Activated CD4-positive, alpha-beta T cell treated with anti-CD3 and anti-CD28 coated beads for 1 hour (primary cell): Measurements from ENCODE around the gene PCED1A.
"Not testable (repeated sequence)": the region's sequence is repeated elsewhere in the genome, so short reads cannot be mapped to it uniquely, and the experiment has no call there.

Source experiments
- DNase-seq: peaks from one replicate; pipeline ENCODE4 v3.0.0-alpha.2; 2020

PCED1A gene

DNA sequence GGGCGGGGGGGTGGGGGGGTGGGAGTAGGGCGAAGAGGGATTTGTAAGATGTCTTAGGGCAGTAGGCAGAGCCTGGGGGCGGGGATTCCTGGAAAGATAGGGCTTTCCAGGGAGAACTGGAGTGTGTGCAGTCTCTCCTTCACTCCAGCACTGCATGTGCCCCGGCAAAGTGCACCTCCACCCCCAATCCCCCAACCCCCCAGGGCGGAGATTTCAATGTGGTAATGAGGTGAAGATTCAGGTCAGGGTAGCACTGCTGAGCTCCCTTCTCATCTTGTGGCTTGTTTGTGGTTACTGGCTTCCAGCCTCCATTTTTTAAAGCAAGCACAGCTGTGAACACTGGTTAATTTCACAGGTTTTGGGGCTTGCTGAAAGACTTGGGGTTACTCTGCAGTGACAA is 18.4 kb downstream of the PCED1A start:
- DNase-seq, result no peak

- no peak for DNase-seq
Observed at GRCh38 chr20:2820896-2821869, 19.3 kb downstream of the PCED1A start.

GRCh38 chr20:2820084-2820895 is 20.2 kb downstream of the PCED1A start:
- no peak for DNase-seq

GRCh38 chr20:2817891-2818595 is 22.4 kb downstream of the PCED1A start:
- no peak for DNase-seq

- no peak for DNase-seq
Observed at GRCh38 chr20:2817341-2817726, 23.1 kb downstream of the PCED1A start.

DNA sequence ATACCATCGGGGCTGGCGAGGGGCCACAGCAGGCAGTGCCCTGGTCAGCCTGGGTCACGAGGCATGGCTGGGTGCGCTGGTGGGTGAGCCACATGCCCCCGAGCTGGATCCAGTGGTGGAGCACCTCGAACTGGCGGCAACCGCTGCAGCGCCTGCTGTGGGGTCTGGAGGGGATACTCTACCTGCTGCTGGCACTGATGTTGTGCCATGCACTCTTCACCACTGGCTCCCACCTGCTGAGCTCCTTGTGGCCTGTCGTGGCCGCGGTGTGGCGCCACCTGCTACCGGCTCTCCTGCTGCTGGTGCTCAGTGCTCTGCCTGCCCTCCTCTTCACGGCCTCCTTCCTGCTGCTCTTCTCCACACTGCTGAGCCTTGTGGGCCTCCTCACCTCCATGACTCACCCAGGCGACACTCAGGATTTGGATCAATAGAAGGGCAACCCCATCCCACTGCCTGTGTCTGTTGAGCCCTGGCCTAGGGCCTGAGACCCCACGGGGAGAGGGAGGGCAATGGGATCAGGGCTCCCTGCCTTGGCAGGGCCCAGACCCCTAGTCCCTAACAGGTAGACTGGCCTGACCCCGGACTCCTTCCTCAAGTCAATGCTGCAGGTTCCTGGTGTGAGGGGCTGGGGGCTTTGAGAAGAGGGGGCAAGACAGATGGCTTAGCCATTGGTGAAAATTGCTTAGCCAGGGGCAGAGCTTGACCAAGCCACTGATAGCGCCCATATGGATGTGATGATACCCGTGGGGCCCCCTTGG is 23.7 kb downstream of the PCED1A start:
- no peak for DNase-seq

- no peak for DNase-seq
Observed at GRCh38 chr20:2816030-2816582, 24.3 kb downstream of the PCED1A start, which contains the start of gene TMEM239. TSS of gene TMEM239 (plus strand) at chr20:2816364. CDS start at chr20:2816555, 191 bp downstream.

DNA sequence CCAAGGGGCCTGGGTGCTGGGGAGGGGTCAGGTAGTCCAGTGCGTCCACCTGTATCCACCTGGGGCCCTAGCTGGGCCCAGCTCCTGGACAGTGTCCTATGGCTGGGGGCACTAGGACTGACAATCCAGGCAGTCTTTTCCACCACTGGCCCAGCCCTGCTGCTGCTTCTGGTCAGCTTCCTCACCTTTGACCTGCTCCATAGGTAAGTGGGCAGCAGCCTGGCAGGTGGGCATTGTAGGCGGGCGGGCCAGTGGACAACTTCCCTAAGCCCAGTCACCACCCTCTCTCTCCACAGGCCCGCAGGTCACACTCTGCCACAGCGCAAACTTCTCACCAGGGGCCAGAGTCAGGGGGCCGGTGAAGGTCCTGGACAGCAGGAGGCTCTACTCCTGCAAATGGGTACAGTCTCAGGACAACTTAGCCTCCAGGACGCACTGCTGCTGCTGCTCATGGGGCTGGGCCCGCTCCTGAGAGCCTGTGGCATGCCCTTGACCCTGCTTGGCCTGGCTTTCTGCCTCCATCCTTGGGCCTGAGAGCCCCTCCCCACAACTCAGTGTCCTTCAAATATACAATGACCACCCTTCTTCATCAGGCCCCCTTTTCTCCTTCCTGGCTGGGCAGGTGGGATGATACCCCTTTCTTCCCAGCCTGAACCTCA is 25.1 kb downstream of the PCED1A start:
- DNase-seq, result no peak

DNA sequence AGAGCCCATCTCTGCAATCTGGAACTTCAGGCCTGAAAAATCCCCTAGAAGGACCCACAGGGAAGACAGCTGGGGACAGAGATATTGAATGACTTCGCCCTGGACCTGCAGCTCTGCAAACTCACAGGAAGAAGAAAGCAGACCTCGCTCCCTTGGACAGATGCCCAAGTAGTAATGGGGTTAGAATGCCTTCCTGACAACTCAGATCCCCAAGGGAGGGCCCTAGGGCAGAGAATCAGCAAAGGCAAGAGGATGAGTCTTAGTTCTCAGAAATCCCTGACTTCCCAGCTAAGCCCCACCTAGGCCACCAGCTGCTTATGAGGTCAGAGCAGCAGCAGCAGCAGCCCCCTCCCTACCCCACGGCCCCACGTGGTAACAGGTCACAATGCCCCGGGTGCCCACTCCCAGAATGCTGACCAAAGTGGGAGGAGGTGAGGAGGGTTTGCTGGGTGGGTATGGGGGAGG is 25.8 kb downstream of the PCED1A start, which contains the start of gene C20orf141:
Gene C20orf141, plus strand, starts transcription at position 401 of the 465 bp plus-strand sequence. CDS start 198 bp downstream, outside the sequence.
- DNase-seq, result no peak

GRCh38 chr20:2814076-2814475 is 26.4 kb downstream of the PCED1A start:
- DNase-seq, result no peak

DNA sequence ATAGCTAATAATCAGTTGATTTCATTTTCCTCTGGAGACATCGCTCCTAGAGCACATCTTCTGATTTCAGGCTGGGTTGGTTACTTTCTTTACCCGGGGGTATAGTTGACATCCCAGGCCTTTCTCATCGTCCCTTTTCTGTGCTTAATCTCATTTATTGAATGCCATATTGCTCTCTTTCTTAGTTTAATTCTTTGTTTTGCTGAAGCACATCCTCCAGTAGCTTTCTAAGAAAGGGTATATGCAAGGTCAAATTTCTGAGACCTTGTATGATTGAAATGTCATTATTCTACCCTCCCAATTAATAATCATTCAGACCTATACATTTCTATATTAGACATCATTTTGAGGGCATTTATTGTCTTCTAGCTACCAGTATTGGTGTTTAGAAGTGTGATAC is 28.3 kb downstream of the PCED1A start:
- DNase-seq, result no peak

GRCh38 chr20:2809690-2810089 is 30.8 kb downstream of the PCED1A start:
- no peak for DNase-seq

DNA sequence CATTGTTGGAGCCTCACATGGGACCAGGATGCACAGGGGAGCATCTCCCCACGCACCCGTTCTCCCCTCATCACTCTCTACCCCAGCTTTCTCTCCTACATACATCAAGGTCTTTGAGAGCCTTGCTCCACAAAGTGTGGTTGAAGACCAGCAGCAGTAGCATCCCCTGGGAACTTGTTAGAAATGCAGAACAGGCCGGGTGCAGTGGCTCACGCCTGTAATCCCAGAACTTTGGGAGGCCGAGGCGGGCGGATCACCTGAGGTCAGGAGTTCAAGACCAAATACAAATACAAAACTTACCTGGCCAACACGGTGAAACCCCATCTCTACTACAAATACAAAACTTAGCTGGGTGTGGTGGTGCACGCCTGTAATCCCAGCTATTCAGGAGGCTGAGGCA is 32.5 kb downstream of the PCED1A start:
- DNase-seq, result not testable (repeated sequence)

DNA sequence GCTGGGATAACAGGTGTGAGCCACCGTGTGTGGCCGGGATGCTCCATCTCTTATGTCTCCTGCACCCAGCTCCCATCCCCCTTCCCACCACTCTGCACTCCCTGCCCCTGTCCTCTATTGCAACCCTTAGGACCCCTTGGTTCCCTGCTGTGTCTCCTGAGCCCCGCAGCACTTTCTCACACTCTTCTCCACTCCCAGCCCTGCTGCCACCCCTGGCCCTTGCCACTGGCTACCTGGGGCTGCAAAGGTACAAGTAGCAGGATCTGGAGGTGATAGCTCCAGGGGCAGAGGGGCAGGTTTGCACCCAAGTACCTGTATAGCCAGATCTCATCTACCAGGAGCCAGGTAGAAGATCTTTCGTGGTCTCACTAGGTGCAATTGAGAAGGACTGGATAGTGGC is 33.4 kb downstream of the PCED1A start:
- DNase-seq, result no peak

- no peak for DNase-seq
Observed at GRCh38 chr20:2806351-2806701, 34.1 kb downstream of the PCED1A start.

DNA sequence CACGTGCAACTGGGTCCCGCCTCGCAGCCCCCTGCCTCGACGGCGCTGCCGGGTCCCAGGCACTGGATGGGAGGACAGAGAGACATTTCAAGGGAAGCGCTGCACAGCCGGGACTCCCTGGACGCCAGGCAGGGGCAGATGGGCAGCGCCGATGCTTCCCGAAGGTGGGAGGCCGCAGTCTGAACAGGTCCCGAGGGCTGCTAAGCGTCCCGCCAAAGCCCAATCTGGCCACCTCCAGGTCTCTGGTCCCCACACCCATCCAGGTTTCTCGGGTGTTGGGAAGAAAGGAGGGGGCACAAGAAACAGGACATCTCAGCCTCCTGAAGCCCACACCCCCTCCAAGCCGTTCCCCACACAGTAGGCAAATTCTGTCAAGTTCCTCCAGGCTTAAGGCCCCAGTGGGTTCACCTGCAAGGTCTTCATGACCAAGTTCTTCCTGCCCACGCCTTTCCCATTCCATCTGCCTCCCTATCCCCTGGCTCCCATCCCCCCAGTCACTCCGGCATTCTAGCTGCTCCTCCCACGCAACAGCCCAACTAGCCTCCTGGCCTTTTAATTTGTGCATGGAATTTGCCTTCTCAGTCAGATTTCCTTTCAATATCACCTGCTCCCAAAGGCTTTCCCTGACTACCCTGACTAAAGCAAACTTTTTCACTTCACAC is 34.6 kb downstream of the PCED1A start:
- DNase-seq, result no peak

- no peak for DNase-seq
Observed at GRCh38 chr20:2804852-2805688, 35.4 kb downstream of the PCED1A start.

DNA sequence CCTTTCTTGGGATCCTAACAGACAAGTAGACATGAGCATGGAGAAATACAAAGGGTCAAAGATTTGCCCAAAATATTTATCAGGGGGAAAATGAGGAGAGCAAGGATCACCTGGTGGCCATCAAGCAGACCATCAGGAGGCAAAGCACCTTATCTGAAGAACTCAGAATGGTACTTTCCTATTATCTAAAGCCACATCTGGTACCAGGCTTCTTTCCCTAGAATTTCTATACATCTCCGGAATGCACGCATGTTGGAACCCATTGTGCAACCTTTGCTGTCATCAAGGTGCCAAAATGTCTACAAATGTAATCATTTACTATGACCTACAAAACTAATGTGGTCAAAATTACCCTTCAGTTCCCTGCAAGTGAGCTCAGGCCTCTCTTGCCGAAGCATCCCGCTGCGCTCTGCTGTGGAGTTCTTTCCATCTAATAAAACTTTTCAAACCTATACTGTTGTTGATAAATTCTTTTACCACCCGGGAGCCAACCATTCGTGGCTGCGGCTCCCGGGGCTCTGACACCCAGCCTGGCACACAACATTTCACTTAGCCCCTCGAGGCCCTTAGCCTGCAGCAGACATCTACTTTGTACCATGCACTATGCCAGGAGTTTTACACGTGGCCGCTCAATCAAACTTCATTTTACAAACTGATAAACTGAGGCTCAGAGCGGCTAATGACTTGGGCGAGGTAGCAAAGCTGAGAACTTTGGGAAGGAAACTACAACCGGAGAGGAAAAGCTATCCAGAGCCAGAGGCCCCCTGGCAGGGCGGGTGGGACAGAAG is 36.2 kb downstream of the PCED1A start:
- DNase-seq, result no peak

DNA sequence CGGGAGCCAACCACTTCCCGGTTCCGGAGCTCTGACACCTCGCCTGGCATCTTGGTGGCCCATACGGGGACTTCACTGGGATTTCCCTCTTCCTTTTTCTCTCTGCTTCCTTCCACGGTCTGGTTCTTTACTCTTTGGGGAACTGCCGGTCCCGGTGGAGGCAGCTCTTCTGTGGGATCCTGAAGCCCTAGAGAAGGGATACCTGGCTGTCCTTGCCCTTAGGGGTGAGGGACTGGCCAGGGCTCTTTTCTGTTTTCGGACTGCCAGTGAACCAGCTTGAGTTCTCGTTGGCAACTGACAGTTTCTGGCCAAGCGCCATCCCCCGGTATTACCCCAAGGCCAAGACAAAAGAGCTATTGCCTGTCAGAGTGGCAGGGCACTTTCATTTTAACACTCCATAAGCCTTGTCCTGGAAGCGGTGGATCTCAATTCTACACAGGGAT is 39.1 kb downstream of the PCED1A start:
- no peak for DNase-seq
